H1 (cell line): Measurements from ENCODE around the gene TSPAN16. TPM values are rescaled to one million over a fixed set of nuclear protein-coding genes. Genes with fewer than 3 reads are reported as not detected.

Experiments
- CTCF ChIA-PET: fragments of 300-600 bp; sonication (Branson Sonifier 250); formaldehyde crosslinking; loops from one replicate; lab custom pipeline; 2021; ENCODE audit not compliant: partially characterized antibody; lab: Charles Lee
- POLR2A ChIA-PET: fragments of 300-600 bp; sonication (Branson Sonifier 250); formaldehyde crosslinking; loops from one replicate; lab custom pipeline; 2021; ENCODE audit warnings: inconsistent platforms; ENCODE audit not compliant: partially characterized antibody; lab: Charles Lee
- DNase-seq, 2 experiments: peaks; one replicate each; pipeline versions ENCODE4 v3.0.0 to v3.0.0-alpha.2; 2010 to 2022; ENCODE audit warnings: low spot score in 2 of 2, low read depth in 1 of 2, mixed read lengths in 1 of 2
- FAIRE-seq: peaks from 2 replicates; lab custom pipeline; 2011; peaks lifted over from hg19 to GRCh38; lab: Jason Lieb, UNC
- H2AFZ ChIP-seq: 2 replicates; pipeline ENCODE4 v1.8.1; 2012; ENCODE audit warnings: low read length, inconsistent platforms
- H2AK5ac ChIP-seq: 2 replicates; pipeline ENCODE4 v1.6.1; 2013; ENCODE audit warnings: low read depth, low read length
- H2BK120ac ChIP-seq: replicated peaks from 2 replicates; pipeline ENCODE3; 2013; ENCODE audit warnings: low read depth, low read length, inconsistent platforms
- H2BK12ac ChIP-seq: 2 replicates; pipeline ENCODE4 v1.6.1; 2013; ENCODE audit warnings: low read depth, low read length
- H2BK15ac ChIP-seq: 2 replicates; pipeline ENCODE4 v1.6.1; 2013; ENCODE audit warnings: low read length
- H2BK20ac ChIP-seq: 2 replicates; pipeline ENCODE4 v1.6.1; 2013; ENCODE audit warnings: low read length
- H2BK5ac ChIP-seq: 2 replicates; pipeline ENCODE4 v1.6.1; 2013; ENCODE audit warnings: low read depth, low read length
- H3K14ac ChIP-seq: 2 replicates; pipeline ENCODE4 v1.6.1; 2013; ENCODE audit warnings: inconsistent platforms; ENCODE audit not compliant: insufficient read length
- H3K18ac ChIP-seq: 2 replicates; pipeline ENCODE4 v1.6.1; 2013; ENCODE audit warnings: low read length; ENCODE audit errors: extremely low read depth
- H3K23ac ChIP-seq: 2 replicates; pipeline ENCODE4 v1.6.1; 2013; ENCODE audit warnings: inconsistent platforms; ENCODE audit not compliant: insufficient read length
- H3K23me2 ChIP-seq: 2 replicates; pipeline ENCODE4 v1.6.1; 2013; ENCODE audit warnings: low read depth, low read length
- H3K27ac ChIP-seq: 2 replicates; pipeline ENCODE4 v1.6.1; 2011; ENCODE audit warnings: low read depth, low read length, inconsistent platforms
- H3K27me3 ChIP-seq, 4 experiments: replicated peaks in 1 of 4; 1 replicate in 1 of 4; 2 replicates in 3 of 4; pipeline versions ENCODE4 v1.6.1 to v1.8.1; 2011 to 2013; ENCODE audit warnings: low read length in 3 of 4, mild to moderate bottlenecking in 3 of 4, inconsistent platforms in 2 of 4, mixed read lengths in 2 of 4, moderate library complexity in 1 of 4; ENCODE audit not compliant: control insufficient read depth in 3 of 4, insufficient read depth in 3 of 4; ENCODE audit errors: extremely low read depth in 1 of 4
- H3K36me3 ChIP-seq, 4 experiments: 2 replicates each; pipeline versions ENCODE4 v1.6.1 to v1.8.1; 2011 to 2013; ENCODE audit warnings: mild to moderate bottlenecking in 4 of 4, low read length in 3 of 4, moderate library complexity in 2 of 4, control low read depth in 1 of 4, inconsistent platforms in 1 of 4; ENCODE audit not compliant: insufficient read depth in 4 of 4, control insufficient read depth in 2 of 4
- H3K4ac ChIP-seq: replicated peaks from 2 replicates; pipeline ENCODE3; 2013; ENCODE audit warnings: low read length, low read depth, mixed read lengths, inconsistent platforms; ENCODE audit not compliant: insufficient read length
- H3K4me1 ChIP-seq, 4 experiments: replicated peaks in 1 of 4; 1 replicate in 1 of 4; 2 replicates in 3 of 4; pipeline versions ENCODE4 v1.6.1 to v1.8.1; 2011 to 2013; ENCODE audit warnings: low read length in 3 of 4, inconsistent platforms in 2 of 4, mixed read lengths in 1 of 4; ENCODE audit not compliant: insufficient read depth in 4 of 4, control insufficient read depth in 3 of 4
- H3K4me2 ChIP-seq, 2 experiments: 2 replicates each; pipeline versions ENCODE4 v1.6.1 to v1.8.1; 2011 to 2013; ENCODE audit warnings: low read depth in 2 of 2, low read length in 2 of 2, control low read depth in 1 of 2, inconsistent platforms in 1 of 2, mild to moderate bottlenecking in 1 of 2; ENCODE audit not compliant: insufficient read depth in 1 of 2
- H3K4me3 ChIP-seq, 4 experiments: fragments of 200-600, 300-600 bp in 1 of 4; sonication (generic), shearing (Covaris generic), sonication (Bioruptor Twin) in 1 of 4; 2 replicates each; pipeline versions ENCODE4 v1.5.1 to v1.8.1; 2011 to 2016; ENCODE audit warnings: low read length in 4 of 4, low read depth in 3 of 4, control low read depth in 2 of 4, inconsistent platforms in 2 of 4, mild to moderate bottlenecking in 2 of 4, mixed read lengths in 1 of 4, moderate library complexity in 1 of 4; ENCODE audit not compliant: insufficient read depth in 2 of 4; ENCODE audit errors: extremely low read depth in 1 of 4
- H3K56ac ChIP-seq: replicated peaks from 2 replicates; pipeline ENCODE3; 2013; ENCODE audit warnings: low read depth, mild to moderate bottlenecking, mixed read lengths, low read length, inconsistent platforms; ENCODE audit not compliant: insufficient read length
- H3K79me1 ChIP-seq: 2 replicates; pipeline ENCODE4 v1.6.1; 2013; ENCODE audit warnings: low read depth, low read length, control low read depth
- H3K79me2 ChIP-seq, 2 experiments: 2 replicates each; pipeline versions ENCODE4 v1.6.1 to v1.8.1; 2012 to 2013; ENCODE audit warnings: low read length in 2 of 2, mild to moderate bottlenecking in 2 of 2, inconsistent platforms in 1 of 2; ENCODE audit not compliant: insufficient read depth in 2 of 2, control insufficient read depth in 1 of 2
- H3K9ac ChIP-seq, 4 experiments: replicated peaks in 1 of 4; 1 replicate in 1 of 4; 2 replicates in 3 of 4; pipeline versions ENCODE4 v1.6.1 to v1.8.1; 2011 to 2013; ENCODE audit warnings: low read depth in 3 of 4, low read length in 3 of 4, control low read depth in 2 of 4, mild to moderate bottlenecking in 2 of 4, moderate library complexity in 2 of 4, inconsistent platforms in 1 of 4; ENCODE audit errors: extremely low read depth in 1 of 4
- H3K9me3 ChIP-seq, 2 experiments: 2 replicates each; pipeline versions ENCODE4 v1.6.1 to v1.8.1; 2012 to 2013; ENCODE audit warnings: mild to moderate bottlenecking in 2 of 2, moderate library complexity in 2 of 2, control low read depth in 1 of 2, inconsistent platforms in 1 of 2, low read depth in 1 of 2, low read length in 1 of 2, mixed read lengths in 1 of 2; ENCODE audit not compliant: insufficient read depth in 2 of 2
- H4K20me1 ChIP-seq, 2 experiments: replicated peaks in 1 of 2; 2 replicates each; pipeline versions ENCODE3 to v1.8.1; 2011 to 2013; ENCODE audit warnings: inconsistent platforms in 2 of 2, low read length in 2 of 2, mild to moderate bottlenecking in 1 of 2; ENCODE audit not compliant: insufficient read depth in 2 of 2, control insufficient read depth in 1 of 2
- H4K5ac ChIP-seq: 2 replicates; pipeline ENCODE4 v1.6.1; 2013; ENCODE audit warnings: low read length, low read depth, mixed read lengths, inconsistent platforms; ENCODE audit not compliant: insufficient read length
- H4K8ac ChIP-seq: 2 replicates; pipeline ENCODE4 v1.8.0; 2013; ENCODE audit warnings: mild to moderate bottlenecking, moderate library complexity, low read length, inconsistent platforms; ENCODE audit not compliant: insufficient read depth; ENCODE audit errors: extremely low read depth
- H4K91ac ChIP-seq: replicated peaks from 2 replicates; pipeline ENCODE3; 2013; ENCODE audit warnings: low read length, mixed read lengths, inconsistent platforms; ENCODE audit not compliant: insufficient read length
- BRCA1 ChIP-seq: IDR thresholded peaks from 2 replicates; pipeline ENCODE4 v1.6.1; 2012; ENCODE audit warnings: low read depth, low read length, improper control_type of control experiment
- JUND ChIP-seq: IDR thresholded peaks from 2 replicates; pipeline ENCODE4 v1.6.1; 2011; ENCODE audit warnings: mild to moderate bottlenecking, improper control_type of control experiment, low read length
- POLR2A ChIP-seq, 2 experiments: IDR thresholded peaks; 1 replicate in 1 of 2; 2 replicates in 1 of 2; pipeline ENCODE4 v1.6.1; 2011; ENCODE audit warnings: low read depth in 2 of 2, low read length in 2 of 2, mild to moderate bottlenecking in 2 of 2; ENCODE audit errors: control extremely low read depth in 1 of 2
- RBBP5 ChIP-seq: IDR thresholded peaks from 2 replicates; pipeline ENCODE4 v1.7.1; 2012; ENCODE audit warnings: low read depth, mild to moderate bottlenecking, inconsistent platforms, low read length, moderate library complexity, borderline replicate concordance
- RNF2 ChIP-seq: fragments of 200-900, 300-1000 bp; sonication (generic); IDR thresholded peaks from 2 replicates; pipeline ENCODE4 v1.7.1; 2016; ENCODE audit warnings: borderline replicate concordance, low read depth, mild to moderate bottlenecking, antibody characterized with exemption, low read length; ENCODE audit not compliant: poor library complexity, severe bottlenecking; ENCODE audit errors: missing control alignments
- SAP30 ChIP-seq: fragments of 300-600 bp; sonication (generic); IDR thresholded peaks from 2 replicates; pipeline ENCODE4 v1.7.1; 2012; ENCODE audit warnings: low read length, moderate library complexity, mild to moderate bottlenecking, inconsistent platforms; ENCODE audit not compliant: insufficient read depth, insufficient replicate concordance
- SP2 ChIP-seq: IDR thresholded peaks from 2 replicates; pipeline ENCODE4 v1.6.1; 2012; ENCODE audit warnings: mild to moderate bottlenecking, low read length, inconsistent platforms
- SP4 ChIP-seq: IDR thresholded peaks from 2 replicates; pipeline ENCODE4 v1.6.1; 2012; ENCODE audit warnings: low read length, inconsistent platforms
- TBP ChIP-seq: IDR thresholded peaks from 2 replicates; pipeline ENCODE4 v1.6.1; 2011; ENCODE audit warnings: low read depth, low read length, improper control_type of control experiment
- TEAD4 ChIP-seq: IDR thresholded peaks from 2 replicates; pipeline ENCODE4 v1.6.1; 2012; ENCODE audit warnings: low read depth, low read length, inconsistent platforms, mixed read lengths
- WGBS, 2 experiments: shearing (Covaris generic) in 1 of 2; methylation state at CpG; one replicate each; pipeline versions ENCODE4 v1.1.6 to v1.1.7; 2013 to 2015; ENCODE audit warnings: low lambda C conversion rate in 2 of 2, mixed read lengths in 2 of 2, inconsistent platforms in 1 of 2, low coverage in 1 of 2, missing lambda C conversion rate in 1 of 2; ENCODE audit not compliant: insufficient replicate concordance in 2 of 2, insufficient coverage in 1 of 2, insufficient read length in 1 of 2; ENCODE audit errors: extremely low coverage in 1 of 2, missing lambda C conversion rate in 1 of 2; 5-methylcytosine and 5-hydroxymethylcytosine counted together
- polyA plus RNA-seq, 7 experiments: library from polyadenylated mRNA; depleted of rRNA in 3 of 7; stranded (reverse) in 5 of 7; unstranded in 2 of 7; fragments of >200 nt in 5 of 7; fragments of 200-250 nt in 2 of 7; gene quantifications; 1 replicate in 5 of 7; 2 replicates in 1 of 7; 4 replicates in 1 of 7; pipeline versions ENCODE4 v1.2.1 to v1.2.3, GENCODE V29; 2011 to 2013; ENCODE audit warnings: missing spikeins in 2 of 7, mixed read lengths in 2 of 7
- total RNA-seq: library from RNA; stranded (reverse); fragmentation: NEBNext Ultra II Directional; extraction: Animal tissue kit (Norgen Biotek cat#: 25700); gene quantifications from 2 replicates; pipeline ENCODE4 v1.2.1, GENCODE V29; 2021
- TF ChIP-seq, protein P1 (sequence below): IDR thresholded peaks from 2 replicates; pipeline ENCODE4 v1.6.1; 2012; ENCODE audit warnings: inconsistent platforms

Gene TSPAN16
- total and polyA plus RNA-seq, 2 of the 8 experiments (the other 6 are each of a cell fraction or from before 2014, with no cell fraction given), result not detected

DNA sequence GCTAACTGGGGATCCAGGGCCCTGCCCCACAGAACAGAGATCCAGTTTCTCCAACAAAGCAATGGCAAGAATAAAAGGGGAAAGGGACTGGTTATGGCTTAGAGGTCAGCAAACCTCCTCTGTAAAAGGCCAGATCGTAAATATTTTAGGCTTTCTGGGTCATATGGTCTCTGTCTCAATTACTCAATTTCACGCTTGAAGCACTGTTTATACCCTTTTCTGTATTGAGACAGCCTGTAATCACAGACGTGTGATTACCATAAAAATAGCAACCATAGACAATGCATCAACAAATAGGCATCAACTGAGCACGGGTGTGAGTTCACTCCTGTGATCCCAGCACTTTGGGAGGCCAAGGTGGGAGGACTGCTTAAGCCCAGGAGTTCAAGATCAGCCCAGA is 34.2 kb downstream of the TSPAN16 start:
- Histone ChIP-seq H2AK5ac (no peak overlapping the region), H2AFZ (no peak overlapping the region), H3K79me2 (no peaks in the 10 kb centered on the region), H3K14ac (no peak overlapping the region), H3K23me2 (no peaks in the 10 kb centered on the region), H3K27ac (no peak overlapping the region), H3K79me1 (no peaks in the 10 kb centered on the region), H3K9ac (no peak overlapping the region), H2BK5ac (no peak overlapping the region), H3K27me3 (no peaks in the 10 kb centered on the region), H2BK20ac (no peak overlapping the region), H3K4ac (no peak overlapping the region), H2BK120ac (no peak overlapping the region), H2BK15ac (no peak overlapping the region), H3K4me1 (no peaks in the 10 kb centered on the region), H3K18ac (no peak overlapping the region), H4K20me1 (no peaks in the 10 kb centered on the region), H4K5ac (no peak overlapping the region), H3K4me2 (no peak overlapping the region), H3K56ac (no peak overlapping the region), H3K36me3 (peaks cover 0 to 6% (median under 1%) of the 10 kb centered on the region in 4 experiments; a peak in 3 of 8 replicates), H4K8ac (no peak overlapping the region), H2BK12ac (no peak overlapping the region), H3K4me3 (no peak overlapping the region), H4K91ac (no peak overlapping the region), H3K23ac (no peak overlapping the region), H3K9me3 (no peaks in the 10 kb centered on the region)
- ChIA-PET POLR2A (no interaction called here), CTCF (interaction anchor here (1.8 kb wide), 1 partner anchor 11 kb away, joined by 4 read pairs; no protein-coding TSS in a partner anchor)
- no peak for DNase-seq
- FAIRE-seq, result no peak
- whole genome bisulfite sequencing, 2 experiments, result 88% methylated on average over 4 of the region's 4 CpGs; no CpG with 5 or more reads in 1 of the 2 experiments
- TF ChIP-seq BRCA1, result no peak
- no peak for TF ChIP-seq POLR2A (IDR thresholded peaks at IDR 0.05; ENCODE audit: control extremely low read depth in 1 of 2, low read depth in 2 of 2, low read length in 2 of 2)
- TF ChIP-seq RNF2, result no peak
- no peak for TF ChIP-seq SP2
- no peak for TF ChIP-seq SP4
- no peak for TF ChIP-seq TBP
- TF ChIP-seq, protein P1, sequence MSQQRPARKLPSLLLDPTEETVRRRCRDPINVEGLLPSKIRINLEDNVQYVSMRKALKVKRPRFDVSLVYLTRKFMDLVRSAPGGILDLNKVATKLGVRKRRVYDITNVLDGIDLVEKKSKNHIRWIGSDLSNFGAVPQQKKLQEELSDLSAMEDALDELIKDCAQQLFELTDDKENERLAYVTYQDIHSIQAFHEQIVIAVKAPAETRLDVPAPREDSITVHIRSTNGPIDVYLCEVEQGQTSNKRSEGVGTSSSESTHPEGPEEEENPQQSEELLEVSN, result no peak
- no peak for TF ChIP-seq RBBP5
- no peak for TF ChIP-seq TEAD4
- TF ChIP-seq SAP30, result no peak
- TF ChIP-seq JUND, result no peak
